K562 (cell line): ENCODE data around the gene CCDC124. TPM values are rescaled to one million over a fixed set of nuclear protein-coding genes. Genes with fewer than 3 reads are reported as not detected.

Experiments
- ARID2 ChIP-seq: fragments of 450-650 bp; IDR thresholded peaks from 2 replicates; pipeline ENCODE4 v1.6.1; 2017; ENCODE audit warnings: antibody characterized with exemption, mild to moderate bottlenecking
- ATF6 ChIP-seq: sonication (generic); formaldehyde crosslinking; IDR thresholded peaks from 2 replicates; pipeline ENCODE4 v1.4.0; 2020; ENCODE audit warnings: mild to moderate bottlenecking, missing genetic modification reagents
- CREB3 ChIP-seq: fragments of 450-650 bp; conservative IDR thresholded peaks from 2 replicates; pipeline ENCODE4 v1.6.1; 2016; ENCODE audit warnings: missing genetic modification characterization, low read depth, mild to moderate bottlenecking, missing compliant biosample characterization, moderate library complexity
- CREM ChIP-seq: IDR thresholded peaks from 2 replicates; pipeline ENCODE4 v1.6.1; 2014; ENCODE audit warnings: antibody characterized with exemption, low read depth
- CTBP1 ChIP-seq: fragments of 450-650 bp; IDR thresholded peaks from 2 replicates; pipeline ENCODE4 v1.6.1; 2016; ENCODE audit warnings: borderline replicate concordance
- DDX20 ChIP-seq: fragments of 450-650 bp; IDR thresholded peaks from 2 replicates; pipeline ENCODE4 v1.6.1; 2016; ENCODE audit warnings: missing genetic modification characterization, low read depth, mild to moderate bottlenecking, missing compliant biosample characterization, moderate library complexity
- ESRRA ChIP-seq: fragments of 450-650 bp; IDR thresholded peaks from 2 replicates; pipeline ENCODE4 v1.6.1; 2014; ENCODE audit warnings: low read depth, mild to moderate bottlenecking, moderate library complexity, borderline replicate concordance
- MYC ChIP-seq, 2 experiments: fragments of 250-450 bp in 1 of 2; sonication (Bioruptor Pico) in 1 of 2; IDR thresholded peaks; 2 replicates each; pipeline versions ENCODE4 v1.5.1 to v1.6.1; 2012 to 2021; ENCODE audit warnings: low read depth in 2 of 2, borderline replicate concordance in 1 of 2, improper control_type of control experiment in 1 of 2, low read length in 1 of 2, mild to moderate bottlenecking in 1 of 2, moderate library complexity in 1 of 2
- PPARD ChIP-seq: fragments of 250-450 bp; sonication (Bioruptor Pico); IDR thresholded peaks from 2 replicates; pipeline ENCODE4 v1.8.0; 2022; ENCODE audit warnings: inconsistent platforms, mild to moderate bottlenecking, moderate library complexity
- RB1 ChIP-seq: fragments of 450-650 bp; IDR thresholded peaks from 2 replicates; pipeline ENCODE4 v1.6.1; 2017; ENCODE audit warnings: low read depth, mild to moderate bottlenecking
- RBM25 ChIP-seq: fragments of 200-400 bp; formaldehyde crosslinking; IDR thresholded peaks from 2 replicates; pipeline ENCODE4 v1.6.1; 2018; ENCODE audit warnings: low read length, low read depth, moderate library complexity; ENCODE audit not compliant: severe bottlenecking
- SETDB1 ChIP-seq: IDR thresholded peaks from one replicate; pipeline ENCODE4 v1.6.1; 2012; ENCODE audit warnings: low read length, control low read depth, inconsistent platforms
- SFPQ ChIP-seq: fragments of 200-400 bp; formaldehyde crosslinking; IDR thresholded peaks from 2 replicates; pipeline ENCODE4 v1.6.1; 2017; ENCODE audit warnings: mild to moderate bottlenecking, low read depth, low read length, moderate library complexity
- STAG1 ChIP-seq: sonication (generic); formaldehyde crosslinking; IDR thresholded peaks from 2 replicates; pipeline ENCODE4 v1.5.0; 2020; ENCODE audit warnings: missing genetic modification reagents, borderline replicate concordance
- XRCC5 ChIP-seq: fragments of 200-400 bp; formaldehyde crosslinking; IDR thresholded peaks from 2 replicates; pipeline ENCODE4 v1.6.1; 2017; ENCODE audit warnings: low read depth, mild to moderate bottlenecking, low read length
- ZBTB34 ChIP-seq: fragments of 250-450 bp; sonication (Bioruptor Pico); IDR thresholded peaks from 2 replicates; pipeline ENCODE4 v1.8.0; 2021; ENCODE audit warnings: mild to moderate bottlenecking, moderate library complexity
- ZBTB7A ChIP-seq: IDR thresholded peaks from 2 replicates; pipeline ENCODE4 v1.6.1; 2011; ENCODE audit warnings: low read depth, mild to moderate bottlenecking, low read length, moderate library complexity, borderline replicate concordance; ENCODE audit not compliant: control insufficient read depth
- ZKSCAN1 ChIP-seq: fragments of 150-350 bp; IDR thresholded peaks from 2 replicates; pipeline ENCODE4 v1.6.1; 2016; ENCODE audit warnings: low read depth, low read length
- ZNF146 ChIP-seq: IDR thresholded peaks from one replicate; pipeline ENCODE4 v1.6.1; 2018; ENCODE audit warnings: missing compliant biosample characterization; ENCODE audit not compliant: unreplicated experiment
- ZNF175 ChIP-seq: fragments of 200-800 bp; sonication (Bioruptor generic); IDR thresholded peaks from 2 replicates; pipeline ENCODE4 v1.6.1; 2016; ENCODE audit warnings: low read depth, mild to moderate bottlenecking, missing genetic modification characterization, missing compliant biosample characterization
- ZNF217 ChIP-seq: sonication (generic); formaldehyde crosslinking; IDR thresholded peaks from 2 replicates; pipeline ENCODE4 v1.8.0; 2022; ENCODE audit warnings: mild to moderate bottlenecking, missing genetic modification reagents
- polyA plus RNA-seq, 8 experiments: library from polyadenylated mRNA; depleted of rRNA in 4 of 8; stranded (reverse) in 5 of 8; unstranded in 3 of 8; fragments of >200 nt; fragmentation: Nextera tagmentation in 2 of 8; fragmentation: Illumina TruSeq in 1 of 8; extraction: Ambion mirVana in 2 of 8; extraction: Trizol in 1 of 8; gene quantifications; 2 replicates each; pipeline versions ENCODE4 v1.2.1 to v1.2.3, GENCODE V29; 2011 to 2014; ENCODE audit warnings: inconsistent platforms in 1 of 8, missing spikeins in 1 of 8
- total RNA-seq, 7 experiments: library from RNA; depleted of rRNA in 6 of 7; stranded (reverse); fragments of >200 nt in 6 of 7; fragmentation: Illumina TruSeq in 2 of 7; extraction: Trizol in 2 of 7; gene quantifications; 2 replicates each; pipeline versions ENCODE4 v1.2.1 to v1.2.3, GENCODE V29; 2011 to 2021; ENCODE audit warnings: low replicate concordance in 1 of 7

CCDC124 gene
- total and polyA plus RNA-seq, 9 of the 15 experiments (the other 6 are each of a cell fraction or from before 2014, with no cell fraction given): 5.8 to 234 (median 40.1) TPM

- no peak for TF ChIP-seq SFPQ
- TF ChIP-seq CREM: peak; percentile 60
- no peak for TF ChIP-seq ZNF146 (CRISPR knock-in tag)
- no peak for TF ChIP-seq ZNF175
- no peak for TF ChIP-seq ATF6
- TF ChIP-seq MYC (IDR thresholded peaks at IDR 0.05; ENCODE audit: low read depth, low read length): peak; percentile 25; the same call in 1 of the 2 replicates
- no peak for TF ChIP-seq MYC (CRISPR knock-in tag; IDR thresholded peaks at IDR 0.05; ENCODE audit: borderline replicate concordance, low read depth)
- TF ChIP-seq ESRRA: peak; percentile 82; the same call in 1 of the 2 replicates
- no peak for TF ChIP-seq SETDB1
- no peak for TF ChIP-seq PPARD (CRISPR knock-in tag)
- peak; percentile 56 for TF ChIP-seq RBM25
- TF ChIP-seq ZBTB34 (CRISPR knock-in tag): no peak
- peak; percentile 51; the same call in 1 of the 2 replicates for TF ChIP-seq ZBTB7A
- TF ChIP-seq RB1: 0 out of 2 replicates have a peak, but pooled peaks have one; percentile 36
- peak; percentile 90 for TF ChIP-seq ARID2
- peak; percentile 90; the same call in 1 of the 2 replicates for TF ChIP-seq STAG1
- 0 out of 2 replicates have a peak, but pooled peaks have one; percentile 35 for TF ChIP-seq XRCC5
- no peak for TF ChIP-seq ZKSCAN1
- TF ChIP-seq CREB3 (tag): no peak
- 0 out of 2 replicates have a peak, but pooled peaks have one; percentile 39 for TF ChIP-seq CTBP1
- TF ChIP-seq ZNF217 (CRISPR knock-in tag): no peak
- TF ChIP-seq DDX20: no peak
Measured at GRCh38 chr19:17938092-17938845, 5.5 kb downstream of the CCDC124 start (continued).
